HG03066 (cell line): Measurements from ENCODE around the gene MDN1.

ENCODE experiments used
- ATAC-seq: cut with Tn5 transposase; IDR thresholded peaks from one replicate; pipeline ENCODE4 v1.9.1; 2021; ENCODE audit warnings: low read depth; ENCODE audit not compliant: unreplicated experiment

The MDN1 gene

DNA sequence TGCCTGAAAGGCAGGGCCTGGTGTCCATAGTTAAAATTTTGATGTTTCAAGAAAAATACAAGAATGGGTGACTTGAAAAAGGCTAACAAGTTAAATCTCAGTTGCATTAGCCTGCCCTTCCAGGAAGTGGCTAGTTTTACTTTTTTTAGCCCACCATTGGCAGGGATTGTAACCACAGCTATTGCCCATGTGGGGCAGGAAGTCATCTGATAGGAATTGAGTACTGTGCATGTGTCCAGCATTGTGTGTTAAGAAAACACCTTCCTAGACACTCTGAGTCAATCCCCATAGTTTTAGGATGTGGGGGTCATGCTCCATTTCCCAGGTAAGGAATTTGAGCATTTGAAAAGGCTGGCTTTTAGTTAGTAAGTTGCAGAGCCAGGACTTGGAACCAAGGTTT, 207.9 kb downstream of the MDN1 start:
- ATAC-seq = no peak

- ATAC-seq = peak; percentile 72
Observed at GRCh38 chr6:89610149-89610642, 209.4 kb downstream of the MDN1 start.

GRCh38 chr6:89605861-89606260, 213.7 kb downstream of the MDN1 start:
- ATAC-seq = no peak

GRCh38 chr6:89604653-89605052, 214.9 kb downstream of the MDN1 start:
- ATAC-seq = no peak

- ATAC-seq = no peak
Observed at GRCh38 chr6:89602166-89602565, 217.4 kb downstream of the MDN1 start.

GRCh38 chr6:89599727-89600126, 219.9 kb downstream of the MDN1 start:
- ATAC-seq = no peak

DNA sequence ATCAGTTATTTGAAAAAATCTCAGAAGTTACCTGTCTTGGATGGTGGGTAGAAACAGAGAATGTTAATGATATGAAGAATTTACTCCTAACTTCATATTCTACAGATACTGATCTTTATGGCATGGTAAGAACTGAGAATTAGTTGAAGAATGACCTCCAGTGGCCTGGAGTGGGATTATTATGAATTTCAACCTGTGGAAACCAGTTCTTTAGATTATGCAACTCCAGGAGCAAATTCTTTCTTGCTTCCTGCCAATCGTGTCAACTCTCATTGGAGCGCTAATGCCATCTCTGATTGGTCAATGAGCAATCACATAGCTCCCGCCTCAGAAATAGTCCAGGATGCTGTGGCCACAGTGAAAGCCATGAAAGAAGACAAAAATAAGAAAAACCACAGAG, 221.6 kb downstream of the MDN1 start:
- ATAC-seq = no peak

GRCh38 chr6:89597372-89597771, 222.2 kb downstream of the MDN1 start:
- ATAC-seq = no peak

DNA sequence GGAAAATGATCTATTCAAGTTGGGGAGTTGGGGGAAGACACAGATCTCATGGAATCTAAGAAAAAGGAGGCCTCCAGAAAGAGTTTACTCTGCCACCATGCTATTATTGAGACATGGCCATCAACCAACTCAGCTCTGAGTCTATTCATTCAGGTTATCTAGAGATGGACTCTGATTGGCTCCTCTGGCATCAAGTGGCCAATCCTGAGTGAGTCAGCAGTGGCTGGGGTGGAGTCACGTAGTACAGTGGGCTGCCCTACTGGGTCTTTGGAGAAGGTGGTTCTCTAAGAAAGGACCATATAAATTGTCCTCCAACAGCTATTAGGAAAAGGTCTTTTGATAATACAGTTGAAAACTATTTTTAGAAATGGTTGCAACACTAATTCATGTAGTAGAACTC, 223.1 kb downstream of the MDN1 start:
- ATAC-seq = no peak

DNA sequence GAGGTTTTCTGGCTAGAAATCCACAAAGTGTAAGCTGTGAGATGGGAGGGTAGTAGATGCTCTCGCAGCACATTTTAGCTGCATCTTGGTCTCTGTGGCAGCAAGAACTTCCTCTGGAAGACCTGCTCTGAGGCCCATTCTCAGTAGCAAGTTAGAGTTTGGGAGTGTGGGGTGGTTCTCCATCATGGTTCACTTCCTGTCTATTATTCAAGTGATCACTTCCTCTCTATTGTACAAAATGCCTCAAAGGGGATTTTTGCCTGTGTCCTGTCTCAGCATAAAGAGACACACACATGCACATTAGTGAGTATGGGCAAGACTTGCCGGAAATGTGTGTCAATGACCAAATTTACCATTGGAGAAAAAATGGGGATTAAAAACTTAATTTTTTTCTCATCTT, 223.5 kb downstream of the MDN1 start:
- ATAC-seq = peak; percentile 77
